Activated CD8-positive, alpha-beta T cell treated with anti-CD3 and anti-CD28 coated beads, Interleukin-2, amount 10 ng/mL, durations not matched to agents 7 days and 5 days (primary cell): Measurements from ENCODE around the gene CYB5R3. TPM values are rescaled to one million over a fixed set of nuclear protein-coding genes. Genes with fewer than 3 reads are reported as not detected.
"Not testable (repeated sequence)": the region's sequence is repeated elsewhere in the genome, so short reads cannot be mapped to it uniquely, and the experiment has no call there.

Source experiments
- ATAC-seq: fragments of 150-1000 bp; cut with Tn5 transposase; one replicate; pipeline ENCODE4 v1.10.0; 2021; ENCODE audit warnings: moderate library complexity
- CTCF ChIA-PET: fragments of 350-600 bp; sonication (Branson Sonifier 250); formaldehyde crosslinking; loops from one replicate; lab custom pipeline; 2021; ENCODE audit warnings: antibody characterized with exemption; lab: Charles Lee
- POLR2A ChIA-PET: fragments of 350-600 bp; sonication (Branson Sonifier 250); formaldehyde crosslinking; loops from one replicate; lab custom pipeline; 2021; ENCODE audit warnings: antibody characterized with exemption; lab: Charles Lee
- DNase-seq: peaks from one replicate; pipeline ENCODE4 v3.0.0-alpha.2; 2020
- H3K27ac Mint-ChIP-seq: one replicate; pipeline ENCODE4 v1.8.0; 2021; ENCODE audit warnings: mild to moderate bottlenecking, mixed read lengths
- H3K27me3 Mint-ChIP-seq: one replicate; pipeline ENCODE4 v1.8.0; 2021; ENCODE audit warnings: low read depth, mixed read lengths
- H3K36me3 Mint-ChIP-seq: one replicate; pipeline ENCODE4 v1.8.0; 2021; ENCODE audit warnings: low read depth, mixed read lengths
- H3K4me1 Mint-ChIP-seq: one replicate; pipeline ENCODE4 v1.8.0; 2021; ENCODE audit warnings: low read depth, mixed read lengths
- H3K4me3 Mint-ChIP-seq: one replicate; pipeline ENCODE4 v1.8.0; 2021; ENCODE audit warnings: mild to moderate bottlenecking, mixed read lengths
- H3K9me3 Mint-ChIP-seq: one replicate; pipeline ENCODE4 v1.8.0; 2022; ENCODE audit warnings: mixed read lengths; ENCODE audit not compliant: insufficient read depth
- total RNA-seq, 2 experiments: library from RNA; stranded (reverse); gene quantifications; one replicate each; pipeline ENCODE4 v1.2.3, GENCODE V29; 2021

The CYB5R3 gene
- total RNA-seq, 2 experiments from 2014 or later = 87.7 to 91.4 TPM

- H3K27ac Mint-ChIP-seq, POLR2A ChIA-PET, CTCF ChIA-PET, H3K4me1 Mint-ChIP-seq, ATAC-seq, H3K4me3 Mint-ChIP-seq, H3K9me3 Mint-ChIP-seq, DNase-seq, H3K27me3 Mint-ChIP-seq: not testable (repeated sequence)
- H3K36me3 Mint-ChIP-seq = peaks cover 28% of the 10 kb centered on the region
Observed at GRCh38 chr22:42571068-42571467, 78.1 kb downstream of the CYB5R3 start.

GRCh38 chr22:42570580-42570979 is 78.6 kb downstream of the CYB5R3 start:
- DNase-seq, H3K4me3 Mint-ChIP-seq, H3K9me3 Mint-ChIP-seq, H3K27ac Mint-ChIP-seq, H3K27me3 Mint-ChIP-seq, ATAC-seq, H3K4me1 Mint-ChIP-seq: not testable (repeated sequence)
- ChIA-PET CTCF (interaction anchor here (2.0 kb wide), 1 partner anchor 10 kb away, joined by 11 read pairs; no protein-coding TSS in a partner anchor), POLR2A (interaction anchor here (2.5 kb wide), 1 partner anchor 11 kb away, joined by 9 read pairs; no protein-coding TSS in a partner anchor)
- peaks cover 28% of the 10 kb centered on the region for H3K36me3 Mint-ChIP-seq

GRCh38 chr22:42567950-42568349 is 81.2 kb downstream of the CYB5R3 start:
- DNase-seq, ATAC-seq, H3K9me3 Mint-ChIP-seq, CTCF ChIA-PET, H3K4me3 Mint-ChIP-seq, H3K27me3 Mint-ChIP-seq, H3K27ac Mint-ChIP-seq, H3K4me1 Mint-ChIP-seq: not testable (repeated sequence)
- POLR2A ChIA-PET = interaction anchor here (1.0 to 1.2 kb wide), 2 partner anchors 9 to 17 kb away, joined by 3 to 4 read pairs; no protein-coding TSS in a partner anchor
- H3K36me3 Mint-ChIP-seq = peaks cover 27% of the 10 kb centered on the region

Other genes starting within 250 kb of the CYB5R3 start
- under 1 TPM in 1 of 2 experiments, not detected in 1; 0.05 TPM for gene NFAM1, start 217.0 kb downstream of the CYB5R3 start, total RNA-seq
- 10 to 100 TPM; 85.9 to 90.1 TPM for gene RRP7A, start 129.6 kb downstream of the CYB5R3 start, total RNA-seq
- 1 to 10 TPM; 2.3 to 2.4 TPM for gene SERHL2, start 95.4 kb downstream of the CYB5R3 start, total RNA-seq
- gene POLDIP3, start 34.5 kb downstream of the CYB5R3 start, total RNA-seq = 10 to 100 TPM; 77.2 to 80.6 TPM
- 1 to 10 TPM in 1 of 2 experiments, under 1 TPM in 1; 0.63 to 1.4 TPM for gene ATP5MGL, start 8.8 kb downstream of the CYB5R3 start, total RNA-seq
- under 1 TPM in 1 of 2 experiments, not detected in 1; 0.16 TPM for gene A4GALT, start 71.5 kb upstream of the CYB5R3 start, total RNA-seq
- gene ARFGAP3, start 207.9 kb upstream of the CYB5R3 start, total RNA-seq = 10 to 100 TPM; 35.8 to 36.7 TPM